HG03575 (cell line): ENCODE data around the gene MTA3.
"Not testable (repeated sequence)": the region's sequence is repeated elsewhere in the genome, so short reads cannot be mapped to it uniquely, and the experiment has no call there.

Experiments used
- ATAC-seq: cut with Tn5 transposase; IDR thresholded peaks from one replicate; pipeline ENCODE4 v1.9.1; 2021; ENCODE audit not compliant: unreplicated experiment, insufficient number of reproducible peaks, low FRiP score; ENCODE audit errors: extremely low read depth

The MTA3 gene

DNA sequence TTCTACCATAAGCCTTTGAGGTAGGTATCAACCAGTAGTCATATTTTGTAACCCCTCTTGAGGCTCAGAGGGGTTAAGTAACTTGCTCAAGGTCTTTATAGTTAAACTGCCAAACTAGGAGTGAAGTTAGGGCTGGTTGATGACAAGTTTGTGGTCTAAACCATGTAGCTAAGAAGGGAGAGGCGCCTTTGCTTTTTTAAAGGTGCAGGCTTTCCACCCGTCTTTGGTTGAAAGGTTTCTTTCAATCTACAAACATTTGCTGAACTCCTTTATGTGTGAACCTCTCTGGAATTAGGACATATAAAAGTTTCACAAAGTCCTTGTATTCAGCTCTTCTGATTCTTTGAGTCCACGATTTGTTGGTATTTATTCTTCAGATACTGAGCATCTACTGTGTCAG lies 2.4 kb upstream of the MTA3 start:
- no peak for ATAC-seq

DNA sequence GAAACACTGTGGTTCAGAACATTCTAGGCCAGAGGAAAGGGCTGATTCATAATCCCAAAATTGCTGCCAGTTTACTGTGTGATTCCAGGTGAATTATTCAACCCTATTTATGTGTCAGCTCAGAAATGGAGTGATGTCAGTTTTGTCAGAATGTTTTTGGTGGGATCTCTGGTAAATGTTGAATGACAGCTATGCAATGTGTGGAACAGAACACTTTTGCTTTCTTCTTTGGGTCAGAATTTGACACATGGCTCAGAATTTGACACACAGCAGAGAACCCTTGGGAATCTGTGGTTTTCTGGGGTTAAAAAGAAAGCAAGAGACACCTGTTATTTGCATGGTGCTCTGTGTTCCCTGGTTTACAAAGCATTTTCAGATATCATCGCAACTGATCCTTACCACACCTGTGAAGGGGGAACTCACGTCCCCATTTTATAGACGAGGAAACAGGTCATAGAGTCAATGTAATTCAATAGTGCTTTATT lies 1.6 kb upstream of the MTA3 start:
- ATAC-seq = no peak

DNA sequence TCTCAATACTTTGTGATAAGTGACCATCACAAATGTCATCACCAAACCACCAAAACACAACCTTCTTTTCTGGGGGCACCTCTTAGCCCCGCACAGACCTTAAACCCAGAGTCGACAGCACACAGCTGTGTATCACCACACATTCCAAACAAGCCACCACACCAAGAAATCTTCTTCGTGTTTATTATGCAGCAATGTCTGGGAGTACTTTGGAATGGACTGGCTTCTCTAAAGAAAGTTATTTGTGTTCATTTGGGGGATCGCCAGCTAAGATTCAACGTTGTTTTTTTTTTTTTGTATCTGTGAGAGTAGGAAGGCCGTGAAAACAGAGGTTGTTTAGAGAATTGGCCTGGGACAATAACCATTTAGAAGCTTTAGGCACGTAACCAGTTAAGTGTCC lies 1.1 kb upstream of the MTA3 start:
- ATAC-seq = no peak

DNA sequence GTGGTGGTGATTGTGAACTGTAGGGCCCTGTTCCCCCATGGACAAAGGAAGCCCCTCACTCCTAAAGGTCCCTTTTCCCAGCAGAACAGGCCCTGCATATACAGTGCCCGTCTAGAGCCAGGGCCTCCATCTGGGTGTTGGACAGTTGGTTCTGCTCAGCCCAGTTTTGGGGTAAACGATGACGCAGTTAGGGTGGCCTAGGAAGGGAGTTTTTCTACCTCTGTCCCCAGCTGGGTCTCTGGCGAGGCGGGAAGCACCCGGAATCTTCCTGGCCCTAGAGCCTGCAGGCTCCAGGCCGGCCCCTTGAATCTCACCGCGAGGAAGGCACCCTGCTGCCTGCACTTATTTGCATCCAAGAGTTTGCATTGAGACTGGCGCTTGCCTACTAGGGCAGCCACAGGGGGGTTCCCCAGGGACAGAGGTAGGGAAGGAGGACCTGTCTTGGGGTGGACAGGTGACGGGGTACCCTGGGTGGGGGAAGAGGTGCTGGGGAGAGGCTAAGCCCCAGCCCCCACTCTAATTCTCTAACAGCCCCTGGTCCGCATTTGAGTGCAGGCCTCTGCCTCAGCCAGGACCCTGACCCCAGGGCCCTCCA lies 529 bp upstream of the MTA3 start:
- peak; percentile 68 for ATAC-seq

DNA sequence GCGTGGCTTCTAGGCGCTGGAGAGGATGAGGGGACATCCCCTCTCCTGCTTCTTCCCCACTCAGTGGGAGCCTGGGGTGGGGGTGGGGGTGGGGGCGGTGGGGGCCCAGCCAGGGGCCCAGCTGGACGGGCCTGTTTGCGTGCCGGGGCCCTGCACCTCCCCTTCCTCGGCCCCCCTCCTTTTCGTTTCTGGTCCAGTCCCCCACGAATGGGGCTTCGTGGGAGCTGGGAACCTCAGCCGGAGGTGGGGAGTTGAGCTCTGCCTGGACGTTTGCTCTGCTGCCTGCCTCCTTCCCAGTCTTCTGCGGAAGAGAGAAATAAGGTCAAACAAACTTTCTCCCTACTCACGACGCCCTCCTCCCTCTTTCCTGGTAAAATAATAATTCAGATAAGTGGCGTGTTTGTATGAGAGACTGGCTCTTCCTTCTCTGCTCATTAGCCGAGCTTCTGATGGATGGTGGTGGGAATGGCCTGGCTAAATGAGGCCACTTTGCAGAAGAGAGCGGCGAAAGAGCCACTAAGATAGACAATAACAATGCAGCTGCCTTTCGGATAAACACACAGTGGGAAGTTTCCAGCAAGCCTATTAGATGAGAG lies 782 bp downstream of the MTA3 start:
- ATAC-seq = no peak

DNA sequence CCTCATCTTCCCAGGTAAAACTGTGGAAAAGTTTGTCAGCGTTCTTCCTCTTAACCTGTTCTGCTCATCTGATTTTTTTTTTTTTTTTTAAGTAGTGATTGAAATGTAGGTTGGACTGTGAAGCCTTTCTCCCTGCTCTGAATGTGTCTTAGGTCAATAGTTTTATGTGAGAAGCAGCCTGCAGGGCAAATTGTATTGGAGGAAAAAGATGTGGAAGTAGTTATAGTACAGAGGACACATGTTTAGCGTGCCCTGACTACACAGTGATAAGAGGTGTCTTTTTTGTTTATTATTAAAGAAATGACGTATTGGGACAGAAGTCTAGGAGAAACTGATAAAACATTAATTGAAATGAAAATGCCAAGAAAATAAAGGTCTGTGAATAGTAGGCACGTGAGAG lies 1.5 kb downstream of the MTA3 start:
- ATAC-seq = no peak

DNA sequence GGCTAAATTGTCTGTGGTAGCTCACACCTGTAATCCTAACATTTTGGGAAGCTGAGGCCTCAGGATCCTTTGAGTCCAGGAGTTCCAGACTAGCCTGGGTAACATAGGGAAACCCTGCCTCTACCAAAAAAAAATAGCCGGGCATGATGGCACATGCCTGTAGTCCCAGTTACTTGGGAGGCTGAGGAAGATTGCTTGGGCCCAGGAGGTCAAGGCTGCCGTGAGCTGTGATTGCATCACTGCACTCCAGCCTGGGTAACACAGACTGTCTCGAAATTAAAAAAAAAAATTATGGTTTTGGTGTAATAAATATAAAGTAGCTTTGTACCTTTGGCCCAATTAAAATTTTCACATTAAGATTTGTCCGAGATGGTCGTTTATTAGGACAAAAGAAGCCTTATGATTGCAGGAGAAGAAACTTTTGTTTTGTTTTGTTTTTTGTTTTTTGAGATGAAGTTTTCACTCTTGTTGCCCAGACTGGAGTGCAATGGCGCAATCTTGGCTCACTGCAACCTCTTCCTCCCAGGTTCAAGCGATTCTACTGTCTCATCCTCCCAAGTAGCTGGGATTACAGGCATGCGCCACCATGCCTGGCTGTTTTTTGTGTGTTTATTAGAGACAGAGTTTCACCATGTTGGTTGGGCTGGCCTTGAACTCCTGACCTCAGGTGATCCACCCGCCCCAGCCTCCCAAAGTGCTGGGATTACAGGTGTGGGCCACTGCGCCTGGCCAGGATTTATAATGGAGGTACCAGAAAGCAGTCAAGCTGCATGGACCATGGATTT lies 4.1 kb downstream of the MTA3 start:
- no peak for ATAC-seq

DNA sequence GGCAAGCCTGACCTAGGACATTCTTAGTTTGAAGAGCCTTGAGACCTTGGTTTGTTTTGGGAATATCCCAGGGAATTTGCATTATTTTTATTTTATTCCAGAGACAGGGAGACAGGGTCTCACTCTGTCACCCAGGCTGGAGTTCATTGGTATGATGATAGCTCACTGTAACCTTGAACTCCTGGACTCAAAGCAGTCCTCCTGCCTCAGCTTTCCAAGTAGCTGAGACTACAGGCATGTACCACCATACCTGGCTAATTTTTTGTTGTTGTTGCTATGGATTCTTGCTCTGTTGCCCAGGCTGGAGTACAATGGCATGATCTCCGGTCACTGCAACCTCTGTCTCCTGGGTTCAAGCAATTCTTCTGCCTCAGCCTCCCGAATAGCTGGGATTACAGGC lies 4.8 kb downstream of the MTA3 start:
- no peak for ATAC-seq

DNA sequence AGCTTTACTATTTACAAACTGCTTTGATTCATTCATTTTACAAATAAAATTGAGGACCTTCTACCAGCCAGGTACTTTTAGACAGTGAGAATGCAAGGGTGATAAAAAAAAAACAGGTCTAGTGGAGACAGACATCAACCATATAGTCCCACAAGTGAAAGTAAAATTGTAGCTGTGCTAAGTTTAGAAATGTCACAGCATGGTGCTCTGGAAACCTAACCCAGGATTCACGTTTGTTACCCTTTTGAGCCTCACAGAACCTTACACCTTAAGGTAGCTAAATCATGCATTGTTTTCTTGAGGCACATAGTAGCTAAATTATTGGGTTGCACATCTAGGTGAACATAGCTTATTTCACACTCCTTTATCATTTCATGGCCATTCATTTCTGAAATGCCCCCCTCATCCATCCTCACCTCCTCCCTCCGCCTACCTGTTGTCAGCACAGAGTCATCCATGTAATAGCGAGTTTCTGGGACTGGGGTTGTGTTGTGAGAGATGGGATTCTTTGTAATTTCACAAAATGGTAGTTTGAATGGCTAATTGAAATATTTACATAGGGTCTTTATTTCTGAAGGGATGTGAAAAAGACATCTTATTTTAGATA lies 7.1 kb downstream of the MTA3 start:
- no peak for ATAC-seq

DNA sequence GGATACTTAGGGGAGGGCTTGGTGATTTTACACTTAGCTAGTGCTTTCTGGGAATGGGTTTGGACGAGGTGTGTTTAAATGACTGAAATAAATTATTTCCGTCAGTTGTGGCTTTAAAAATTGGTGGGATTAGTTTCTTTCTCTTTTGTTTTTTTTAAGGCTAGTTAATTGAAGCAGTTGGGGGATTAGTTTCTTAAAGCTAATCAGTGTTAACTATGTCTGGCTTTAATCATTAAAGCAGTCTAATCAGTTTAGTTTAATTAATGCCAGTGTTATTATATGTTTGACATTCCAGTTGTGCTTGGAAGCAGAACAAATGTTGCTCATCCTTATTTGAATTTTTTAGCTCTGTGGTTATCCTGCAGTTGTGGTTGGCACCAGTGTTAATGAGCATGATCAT lies 10.2 kb downstream of the MTA3 start:
- no peak for ATAC-seq

DNA sequence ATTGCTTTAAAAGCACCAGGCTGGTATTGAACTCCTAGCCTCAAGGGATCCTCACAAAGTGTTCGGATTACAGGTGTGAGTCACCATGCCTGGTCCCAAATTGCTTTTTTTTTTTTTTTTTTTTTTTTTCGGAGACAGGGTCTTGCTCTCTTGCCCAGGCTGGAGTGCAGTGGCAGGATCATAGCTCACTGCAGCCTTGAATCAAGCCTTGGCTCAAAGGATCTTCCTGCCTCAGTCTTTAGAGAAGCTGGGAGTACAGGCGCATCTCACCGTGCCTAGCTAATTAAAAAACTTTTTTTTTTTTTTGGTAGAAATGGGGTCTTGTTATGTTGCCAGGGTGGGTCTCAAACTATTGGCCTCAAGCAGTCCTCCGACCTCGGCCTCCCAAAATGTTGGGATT lies 12.8 kb downstream of the MTA3 start:
- ATAC-seq = no peak

DNA sequence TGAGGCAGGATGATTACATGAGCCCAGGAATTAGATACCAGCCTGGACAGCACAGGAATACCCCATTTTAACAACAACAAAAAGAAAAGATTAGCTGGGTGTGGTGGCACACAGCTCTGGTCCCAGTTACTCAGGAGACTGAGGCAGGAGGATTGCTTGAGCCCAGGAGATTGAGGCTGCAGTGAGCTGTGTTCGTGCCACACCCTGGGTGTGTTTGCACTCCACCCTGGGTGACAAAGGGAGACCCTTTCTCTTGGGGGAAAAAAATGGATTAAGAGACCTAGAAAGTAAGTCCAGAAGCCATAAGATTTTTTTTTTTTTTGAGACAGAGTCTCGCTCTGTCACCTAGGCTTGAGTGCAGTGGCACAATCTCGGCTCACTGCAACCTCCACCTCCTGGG lies 16.2 kb downstream of the MTA3 start:
- not testable (repeated sequence) for ATAC-seq

DNA sequence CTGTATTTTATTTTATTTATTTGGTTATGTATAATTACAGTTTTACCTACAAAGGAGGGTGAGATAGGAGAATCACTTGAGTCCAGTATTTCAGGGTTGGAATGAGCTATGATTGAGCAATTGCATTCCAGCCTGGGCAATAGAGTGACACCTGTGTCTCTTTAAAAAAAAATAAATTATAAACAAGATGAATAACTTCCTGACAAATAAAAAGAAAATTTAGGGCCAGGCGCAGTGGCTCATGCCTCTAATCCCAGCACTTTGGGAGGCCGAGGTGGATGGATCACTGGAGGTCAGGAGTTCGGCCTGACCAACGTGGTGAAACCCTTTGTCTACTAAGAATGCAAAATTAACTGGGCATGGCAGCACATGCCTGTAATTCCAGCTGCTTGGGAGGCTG lies 17.3 kb downstream of the MTA3 start:
- no peak for ATAC-seq

DNA sequence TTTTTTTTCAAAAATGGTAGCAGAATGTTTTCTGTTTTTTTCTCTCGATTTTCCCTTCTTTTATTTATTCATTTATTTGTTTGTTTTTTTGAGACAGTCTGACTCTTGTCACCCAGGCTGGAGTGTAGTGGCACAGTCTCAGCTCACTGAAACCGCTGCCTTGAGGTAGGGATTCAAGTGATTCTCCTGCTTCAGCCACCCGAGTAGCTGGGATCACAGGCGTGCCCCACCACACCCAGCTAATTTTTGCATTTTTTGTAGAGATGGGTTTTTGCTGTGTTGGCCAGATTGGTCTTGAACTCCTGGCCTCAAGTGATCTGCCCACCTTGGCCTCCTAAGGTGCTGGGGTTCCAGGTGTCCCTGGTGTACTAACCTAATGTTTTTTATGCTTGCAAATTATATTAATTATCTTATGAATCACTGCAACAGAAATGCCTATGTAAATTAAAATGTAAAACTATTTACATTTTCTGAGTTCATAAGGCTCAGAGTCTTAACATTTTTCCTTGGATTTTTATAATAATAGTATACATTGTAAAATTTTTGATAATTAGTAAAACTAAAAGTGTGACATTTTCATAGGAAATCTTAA lies 19.2 kb downstream of the MTA3 start:
- no peak for ATAC-seq

DNA sequence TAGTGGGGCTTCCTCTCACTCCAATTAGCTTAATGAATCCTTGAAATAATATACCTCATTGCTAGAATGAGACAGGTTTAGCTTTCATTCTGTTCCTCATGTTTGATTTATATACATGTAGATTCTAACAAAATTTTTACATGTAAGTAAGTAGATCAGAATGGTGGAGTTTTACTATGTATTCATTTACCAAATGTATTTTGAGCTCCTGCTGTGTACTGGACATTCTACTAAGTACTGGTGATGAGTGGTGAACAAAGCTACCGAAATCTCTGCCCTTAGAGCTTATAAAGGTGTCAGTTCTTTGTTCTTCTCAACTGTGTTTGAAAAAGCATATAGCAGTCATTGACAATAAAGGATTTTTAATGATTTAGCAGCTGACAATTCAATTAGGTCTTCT lies 19.7 kb downstream of the MTA3 start:
- ATAC-seq = no peak

DNA sequence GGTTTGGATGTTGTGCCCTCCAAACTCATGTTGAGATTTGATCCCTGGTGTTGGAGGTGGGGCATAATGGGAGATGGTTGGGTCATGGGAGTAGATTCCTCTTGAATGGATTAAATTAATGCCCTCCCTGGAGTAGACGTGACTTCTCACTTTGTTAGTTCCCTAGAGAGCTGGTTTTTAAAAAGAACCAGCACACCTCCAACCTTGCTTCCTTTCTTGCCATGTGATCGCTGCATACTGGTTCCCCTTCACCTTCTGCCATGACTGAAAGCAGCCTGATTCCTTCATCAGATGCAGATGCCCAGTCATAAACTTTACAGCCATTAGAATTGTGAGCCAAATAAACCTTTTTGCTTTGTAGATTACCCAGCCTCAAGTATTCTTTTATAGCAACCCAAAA lies 21.7 kb downstream of the MTA3 start:
- ATAC-seq = no peak

DNA sequence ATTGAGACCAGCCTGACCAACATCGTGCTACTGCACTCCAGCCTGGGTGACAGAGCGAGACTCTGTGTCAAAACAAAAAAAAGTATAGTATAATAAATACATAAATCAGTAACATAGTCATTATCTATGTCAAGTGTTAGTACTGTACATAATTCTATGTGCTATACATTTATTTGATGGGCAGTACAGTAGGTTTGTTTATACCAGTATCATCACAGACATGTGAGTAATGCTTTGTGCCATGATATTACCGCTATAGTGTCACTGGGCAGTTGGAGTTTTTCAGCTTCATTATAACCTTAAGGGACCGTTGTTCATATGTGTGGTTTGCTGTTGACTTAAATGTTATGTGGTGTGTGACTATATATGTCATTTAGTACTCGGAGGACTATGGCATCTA lies 24.9 kb downstream of the MTA3 start:
- no peak for ATAC-seq

DNA sequence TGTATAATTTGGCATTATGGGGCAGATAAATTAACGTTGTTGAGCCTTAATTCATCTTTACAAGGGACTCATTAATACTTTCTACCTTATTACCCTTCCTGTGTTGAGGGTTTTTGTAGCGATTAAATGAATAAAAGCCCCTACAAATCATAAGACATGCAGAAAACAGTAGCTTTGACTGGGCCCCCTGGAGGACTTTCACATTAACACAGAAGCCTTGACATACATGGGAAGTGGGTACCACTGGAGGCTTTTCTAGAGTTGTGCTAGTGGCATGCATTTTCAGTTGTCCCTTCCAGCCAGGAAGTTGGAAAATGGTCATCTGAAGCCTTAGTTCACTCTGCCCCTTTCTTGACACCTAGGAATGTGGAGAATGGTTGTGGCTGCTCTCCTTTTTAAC lies 30.2 kb downstream of the MTA3 start:
- no peak for ATAC-seq

DNA sequence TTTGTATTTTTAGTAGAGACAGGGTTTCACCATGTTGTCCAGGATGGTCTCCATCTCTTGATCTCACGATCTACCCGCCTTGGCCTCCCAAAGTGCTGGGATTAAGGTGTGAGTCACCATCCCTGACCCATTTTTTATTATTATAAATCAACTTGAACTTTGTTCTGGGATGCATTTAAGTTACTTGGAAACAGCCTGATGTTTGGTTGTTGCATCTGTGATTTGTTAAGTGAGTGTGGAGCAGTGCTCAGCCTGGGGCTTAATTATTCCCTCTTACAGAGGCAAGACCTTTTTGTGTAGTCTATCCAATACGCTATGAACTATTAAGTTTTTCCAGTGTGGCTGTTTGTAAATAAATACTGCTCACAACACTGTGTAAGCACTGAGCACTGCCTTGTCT lies 32.6 kb downstream of the MTA3 start:
- ATAC-seq = no peak
